ENCODE results near the gene PLCD3.

- TF ChIP-seq CTCF (IDR thresholded peaks at IDR 0.05) = no peak
- TF ChIP-seq POLR2A (IDR thresholded peaks at IDR 0.05) = no peak
These were observed 32.5 kb upstream of the PLCD3 start for GRCh38 chr17:45164734-45165269.

Measured in gastroesophageal sphincter (tissue), 3 donors.